Nephron progenitor cell (in vitro differentiated cells): ENCODE measurements around the gene HOXD8.
A peak's percentile ranks its signal among the peaks of the same experiment; 100 is the strongest.

Experiments
- DNase-seq: peaks from one replicate; pipeline ENCODE4 v3.0.0; 2021
- H3K27ac Mint-ChIP-seq: 2 replicates; pipeline ENCODE4 v1.8.0; 2021; ENCODE audit warnings: mild to moderate bottlenecking, moderate library complexity, mixed read lengths
- H3K27me3 Mint-ChIP-seq: 2 replicates; pipeline ENCODE4 v1.8.0; 2021; ENCODE audit warnings: mild to moderate bottlenecking, low read depth, mixed read lengths; ENCODE audit not compliant: poor library complexity
- H3K36me3 Mint-ChIP-seq: 2 replicates; pipeline ENCODE4 v1.8.0; 2021; ENCODE audit warnings: low read depth, mixed read lengths
- H3K4me1 Mint-ChIP-seq: 2 replicates; pipeline ENCODE4 v1.8.0; 2021; ENCODE audit warnings: mixed read lengths
- H3K4me3 Mint-ChIP-seq: 2 replicates; pipeline ENCODE4 v1.8.0; 2021; ENCODE audit warnings: mild to moderate bottlenecking, moderate library complexity, mixed read lengths
- H3K9me3 Mint-ChIP-seq: 2 replicates; pipeline ENCODE4 v1.8.0; 2021; ENCODE audit warnings: mild to moderate bottlenecking, moderate library complexity, mixed read lengths
- CTCF ChIP-seq: fragments of 200-600 bp; sonication (generic); IDR thresholded peaks from 2 replicates; pipeline ENCODE4 v1.5.0; 2021; ENCODE audit warnings: antibody characterized with exemption

Gene HOXD8

DNA sequence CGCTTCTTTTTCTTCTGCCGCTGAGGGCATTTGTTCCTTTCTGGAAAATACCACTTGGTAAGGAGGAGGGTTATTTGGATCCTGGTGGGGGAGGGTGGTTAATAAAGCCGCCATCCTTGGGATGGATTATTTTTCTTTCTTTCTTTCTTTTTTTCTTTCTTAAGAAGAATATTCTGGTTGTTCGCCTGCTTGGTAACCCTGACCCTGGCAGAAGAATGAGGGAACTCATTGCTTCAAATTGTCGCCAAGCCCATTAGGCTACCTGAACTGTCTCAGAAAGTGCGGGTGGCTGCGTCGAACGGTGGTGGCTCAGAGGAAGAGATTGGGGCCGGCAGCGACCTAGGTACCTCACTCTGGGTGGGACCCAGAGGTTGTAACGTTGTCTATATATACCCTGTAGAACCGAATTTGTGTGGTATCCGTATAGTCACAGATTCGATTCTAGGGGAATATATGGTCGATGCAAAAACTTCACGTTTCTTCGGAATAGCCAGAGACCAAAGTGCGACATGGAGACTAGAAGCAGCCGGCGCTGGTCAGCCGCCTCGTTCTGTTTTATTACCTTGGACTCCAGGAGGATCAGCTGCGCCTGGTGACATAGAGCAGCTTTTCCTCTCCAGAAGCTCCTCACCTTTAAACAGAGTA lies 20.6 kb downstream of the HOXD8 start:
- Mint-ChIP-seq H3K27ac (peak overlapping the region; percentile 95), H3K36me3 (peaks cover 78% of the 10 kb centered on the region), H3K4me3 (peak overlapping the region; percentile 100), H3K27me3 (no peaks in the 10 kb centered on the region), H3K4me1 (peaks cover 66% of the 10 kb centered on the region), H3K9me3 (no peaks in the 10 kb centered on the region)
- DNase-seq, result no peak
- TF ChIP-seq CTCF, result no peak

DNA sequence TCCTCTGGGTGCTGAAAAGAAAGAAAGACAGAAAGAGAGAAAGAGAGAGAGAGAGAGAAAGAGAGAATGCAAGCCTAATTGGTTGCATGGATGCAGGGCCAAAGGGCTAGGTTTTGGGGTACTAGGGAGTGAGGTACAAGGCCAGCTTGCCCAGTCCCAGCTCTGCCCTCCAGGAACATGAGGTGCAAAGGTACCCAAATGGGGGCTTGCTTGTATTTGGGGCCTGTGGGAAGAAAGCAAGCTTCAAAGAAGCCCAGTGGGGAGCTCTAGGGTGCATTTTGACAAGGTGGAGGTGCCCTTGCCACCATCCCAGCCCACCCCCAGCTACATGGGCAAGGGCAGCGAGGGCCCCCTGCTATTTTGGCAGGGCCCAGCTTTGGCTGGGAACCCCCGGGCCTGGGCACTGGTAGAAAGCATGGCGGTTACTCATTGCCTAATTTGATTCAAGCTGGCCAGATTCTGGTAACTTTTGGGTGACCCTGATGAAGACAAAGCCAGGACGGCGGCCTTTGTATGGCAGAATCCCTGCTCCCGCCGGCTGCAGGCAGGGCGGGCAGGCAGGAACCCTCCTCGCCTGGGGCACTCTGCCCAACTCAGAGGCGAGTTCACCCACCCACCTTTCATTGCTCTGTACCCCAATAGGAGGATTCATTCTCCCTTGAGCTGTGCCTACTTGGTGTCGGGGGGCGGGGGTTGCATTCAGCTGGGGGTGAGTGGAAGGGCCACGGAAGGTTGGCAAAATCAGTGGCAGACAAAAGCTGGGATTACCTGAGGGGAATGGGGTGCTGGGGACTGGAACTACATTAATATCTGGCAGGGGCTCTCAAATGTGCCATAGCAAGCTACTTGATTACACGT lies 21.3 kb downstream of the HOXD8 start:
- DNase-seq, result no peak
- Mint-ChIP-seq H3K4me3 (peak overlapping the region; percentile 100), H3K9me3 (no peaks in the 10 kb centered on the region), H3K4me1 (peaks cover 66% of the 10 kb centered on the region), H3K36me3 (peaks cover 85% of the 10 kb centered on the region), H3K27me3 (no peaks in the 10 kb centered on the region), H3K27ac (peak overlapping the region; percentile 97)
- TF ChIP-seq CTCF, result no peak

GRCh38 chr2:176151442-176152287 lies 22.2 kb downstream of the HOXD8 start, which contains the start of gene HOXD4:
HOXD4 (plus strand) TSS chr2:176151550; CDS start chr2:176151634, 84 bp downstream.
- Mint-ChIP-seq H3K27ac (peak within 1 kb of the TSS; percentile 99), H3K27me3 (no peaks in the 10 kb centered on the region), H3K4me3 (peak within 1 kb of the TSS; percentile 100), H3K36me3 (peaks cover 82% of the 10 kb centered on the region), H3K4me1 (peaks cover 70% of the 10 kb centered on the region), H3K9me3 (no peaks in the 10 kb centered on the region)
- no peak for DNase-seq
- no peak for TF ChIP-seq CTCF

DNA sequence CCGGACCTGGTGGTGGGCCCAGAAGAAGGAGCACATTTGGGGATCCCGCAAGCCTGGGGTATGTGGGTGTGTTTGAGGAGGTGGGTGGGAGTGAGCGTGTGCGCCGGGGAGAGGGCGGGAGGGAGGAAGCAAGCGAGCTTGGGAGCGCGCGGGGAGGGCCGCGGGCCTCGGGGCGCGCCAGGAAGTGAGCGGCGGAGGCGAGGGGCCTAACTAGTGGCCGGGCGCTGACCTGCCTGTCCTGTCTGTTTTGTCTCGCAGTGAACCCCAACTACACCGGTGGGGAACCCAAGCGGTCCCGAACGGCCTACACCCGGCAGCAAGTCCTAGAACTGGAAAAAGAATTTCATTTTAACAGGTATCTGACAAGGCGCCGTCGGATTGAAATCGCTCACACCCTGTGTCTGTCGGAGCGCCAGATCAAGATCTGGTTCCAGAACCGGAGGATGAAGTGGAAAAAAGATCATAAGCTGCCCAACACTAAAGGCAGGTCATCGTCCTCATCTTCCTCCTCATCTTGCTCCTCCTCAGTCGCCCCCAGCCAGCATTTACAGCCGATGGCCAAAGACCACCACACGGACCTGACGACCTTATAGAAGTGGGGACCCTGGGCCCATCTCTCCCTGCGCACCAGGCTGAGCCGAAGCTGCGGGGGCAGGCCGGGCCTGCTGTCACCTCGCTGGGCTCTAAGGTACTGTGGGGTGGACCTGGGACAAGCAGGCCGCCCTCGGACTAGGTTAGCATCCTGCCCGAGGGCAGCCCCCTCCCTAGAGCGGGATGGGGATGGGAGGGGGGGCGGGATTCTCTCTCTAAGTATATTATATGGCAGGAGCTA lies 23.1 kb downstream of the HOXD8 start:
- Mint-ChIP-seq H3K27ac (peak overlapping the region; percentile 99), H3K36me3 (peaks cover 73% of the 10 kb centered on the region), H3K27me3 (no peaks in the 10 kb centered on the region), H3K4me1 (peaks cover 76% of the 10 kb centered on the region), H3K9me3 (no peaks in the 10 kb centered on the region), H3K4me3 (peak overlapping the region; percentile 88)
- no peak for DNase-seq
- TF ChIP-seq CTCF, result no peak

DNA sequence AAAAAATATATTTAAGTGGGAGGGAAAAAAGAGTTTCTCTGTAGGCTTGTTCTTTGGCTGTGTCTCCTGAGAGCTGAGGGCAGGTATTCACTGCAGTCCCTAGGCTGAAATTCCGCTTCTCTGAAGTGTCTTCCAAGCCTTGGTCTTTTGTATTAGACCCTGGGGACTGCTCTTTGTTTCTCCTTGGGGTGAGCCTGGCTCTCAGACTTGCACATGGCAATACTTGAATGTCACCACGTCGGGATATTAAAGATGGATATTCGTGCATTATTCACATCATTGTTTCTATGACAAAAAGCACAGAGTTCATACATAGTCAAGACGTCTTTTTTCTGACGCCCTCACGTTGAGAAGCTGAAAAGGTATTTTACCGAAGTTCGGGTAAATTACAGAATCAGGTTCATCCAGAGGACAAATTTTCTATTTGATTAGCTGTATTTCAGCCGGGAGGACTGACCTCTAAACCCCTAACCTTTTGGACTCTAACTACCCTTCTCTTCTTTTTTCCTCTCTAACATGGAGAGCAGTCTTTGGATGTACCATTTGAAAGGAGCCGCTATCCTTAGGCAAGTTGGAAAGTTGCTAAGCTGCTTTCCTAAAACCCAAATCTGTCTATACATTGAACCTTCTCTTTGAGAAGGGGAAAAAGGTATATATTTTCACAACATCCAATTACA lies 25.2 kb downstream of the HOXD8 start:
- Mint-ChIP-seq H3K9me3 (no peaks in the 10 kb centered on the region), H3K36me3 (peaks cover 51% of the 10 kb centered on the region), H3K27me3 (no peaks in the 10 kb centered on the region), H3K4me3 (peak overlapping the region; percentile 88), H3K27ac (peak overlapping the region; percentile 99), H3K4me1 (peaks cover 84% of the 10 kb centered on the region)
- DNase-seq, result no peak
- no peak for TF ChIP-seq CTCF
